ENCODE data around the gene IRX5. TPM values are rescaled to one million over a fixed set of nuclear protein-coding genes. Genes with fewer than 3 reads are reported as not detected.

IRX5 gene
- total RNA-seq, 1 experiment from 2014 or later = 6.7 TPM

DNA sequence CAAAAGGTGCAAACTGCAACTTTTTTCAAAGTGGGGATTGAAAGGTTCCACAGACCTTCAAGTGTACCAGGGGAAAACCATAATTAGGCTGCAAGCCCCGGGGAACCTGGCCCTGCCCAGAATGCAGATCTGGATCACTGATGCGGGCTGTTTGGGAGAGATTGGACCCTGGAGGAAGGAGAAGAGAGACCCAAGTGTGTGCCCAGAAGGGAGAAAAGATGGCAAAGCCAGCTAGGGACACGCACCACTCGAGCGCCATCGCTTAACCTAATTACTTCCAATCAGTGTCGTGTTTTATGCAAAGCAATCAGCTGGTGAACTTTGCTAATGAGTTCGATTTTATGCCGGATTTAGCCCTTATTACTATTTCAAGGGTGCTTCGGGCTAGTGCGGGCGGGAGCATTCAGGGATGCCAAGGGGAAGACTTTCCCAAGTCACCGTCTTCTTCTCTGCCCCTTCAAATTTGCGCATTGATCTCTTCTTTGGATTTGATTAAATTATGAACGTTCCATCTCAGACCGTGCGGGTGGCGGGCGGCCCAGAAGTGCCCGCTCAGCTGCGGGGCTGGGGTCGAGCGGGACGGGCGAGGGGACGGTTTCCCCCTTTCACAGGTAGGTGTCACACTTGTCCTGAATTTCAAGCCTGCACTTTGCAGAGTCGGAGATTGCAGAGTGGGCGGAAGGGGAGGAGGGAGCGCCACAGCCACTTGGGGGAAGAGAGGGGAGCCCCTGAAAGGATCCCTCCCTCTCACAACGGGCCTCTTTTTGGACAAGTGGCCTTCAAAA, 4.0 kb downstream of the IRX5 start:
- Histone ChIP-seq H3K4me1 (replicated peaks) (peaks cover 8% of the 10 kb centered on the region), H3K27ac (no peak overlapping the region), H3K27me3 (replicated peaks) (no peaks in the 10 kb centered on the region), H3K9me3 (replicated peaks) (no peaks in the 10 kb centered on the region), H3K36me3 (peaks cover 25% of the 10 kb centered on the region), H3K4me3 (no peak overlapping the region)
- DNase-seq (ENCODE audit: low read depth in 1 of 2, low spot score in 2 of 2) = no peak

- Histone ChIP-seq H3K27ac (no peak overlapping the region), H3K27me3 (replicated peaks) (no peaks in the 10 kb centered on the region), H3K4me3 (no peak overlapping the region), H3K4me1 (replicated peaks) (peaks cover 8% of the 10 kb centered on the region), H3K36me3 (peaks cover 25% of the 10 kb centered on the region), H3K9me3 (replicated peaks) (no peaks in the 10 kb centered on the region)
- no peak for DNase-seq (ENCODE audit: low read depth in 1 of 2, low spot score in 2 of 2)
Observed at GRCh38 chr16:54935266-54935968, 4.8 kb downstream of the IRX5 start.

- no peaks in the 10 kb centered on the region for H3K27me3 ChIP-seq (replicated peaks)
- H3K36me3 ChIP-seq = peaks cover 20% of the 10 kb centered on the region
- DNase-seq (ENCODE audit: low read depth in 1 of 2, low spot score in 2 of 2) = no peak
- H3K27ac ChIP-seq = no peak overlapping the region
- no peaks in the 10 kb centered on the region for H3K9me3 ChIP-seq (replicated peaks)
- H3K4me1 ChIP-seq (replicated peaks) = peaks cover 8% of the 10 kb centered on the region
- no peak overlapping the region for H3K4me3 ChIP-seq
Observed at GRCh38 chr16:54936201-54936978, 5.7 kb downstream of the IRX5 start.

GRCh38 chr16:54936979-54937670, 6.5 kb downstream of the IRX5 start:
- Histone ChIP-seq H3K36me3 (peaks cover 20% of the 10 kb centered on the region), H3K27ac (no peak overlapping the region), H3K27me3 (replicated peaks) (no peaks in the 10 kb centered on the region), H3K4me1 (replicated peaks) (peaks cover 2% of the 10 kb centered on the region), H3K9me3 (replicated peaks) (no peaks in the 10 kb centered on the region), H3K4me3 (no peak overlapping the region)
- no peak for DNase-seq (ENCODE audit: low read depth in 1 of 2, low spot score in 2 of 2)

DNA sequence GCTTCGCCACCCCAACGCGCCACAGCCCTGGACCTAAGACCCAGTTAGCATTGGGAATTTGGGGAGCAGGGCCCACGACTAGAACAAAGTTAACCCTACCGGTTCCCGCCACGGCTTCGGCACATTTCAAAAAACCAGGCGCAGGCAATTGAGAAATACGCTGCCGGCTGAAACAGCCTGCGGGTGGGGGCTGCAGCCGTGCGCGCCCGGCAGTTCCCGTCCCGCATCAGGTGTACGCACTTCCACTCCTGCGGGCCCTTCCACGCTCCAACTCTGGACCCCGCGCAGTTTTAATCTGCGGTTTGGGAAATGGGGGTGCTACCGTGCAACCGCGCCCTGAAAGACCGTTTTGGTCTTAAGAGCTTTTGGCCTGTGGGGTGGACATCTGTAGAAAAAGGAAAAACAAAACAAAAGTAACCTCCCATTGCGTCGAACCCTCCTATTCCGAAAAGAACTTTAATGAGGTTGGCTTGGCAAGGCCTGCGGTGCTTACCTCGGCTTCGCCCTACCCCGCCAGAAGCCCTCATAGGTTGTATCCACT, 7.1 kb downstream of the IRX5 start:
- Histone ChIP-seq H3K27ac (no peak overlapping the region), H3K9me3 (replicated peaks) (no peaks in the 10 kb centered on the region), H3K27me3 (replicated peaks) (no peaks in the 10 kb centered on the region), H3K4me1 (replicated peaks) (no peaks in the 10 kb centered on the region), H3K36me3 (peaks cover 13% of the 10 kb centered on the region), H3K4me3 (no peak overlapping the region)
- no peak for DNase-seq (ENCODE audit: low read depth in 1 of 2, low spot score in 2 of 2)

DNA sequence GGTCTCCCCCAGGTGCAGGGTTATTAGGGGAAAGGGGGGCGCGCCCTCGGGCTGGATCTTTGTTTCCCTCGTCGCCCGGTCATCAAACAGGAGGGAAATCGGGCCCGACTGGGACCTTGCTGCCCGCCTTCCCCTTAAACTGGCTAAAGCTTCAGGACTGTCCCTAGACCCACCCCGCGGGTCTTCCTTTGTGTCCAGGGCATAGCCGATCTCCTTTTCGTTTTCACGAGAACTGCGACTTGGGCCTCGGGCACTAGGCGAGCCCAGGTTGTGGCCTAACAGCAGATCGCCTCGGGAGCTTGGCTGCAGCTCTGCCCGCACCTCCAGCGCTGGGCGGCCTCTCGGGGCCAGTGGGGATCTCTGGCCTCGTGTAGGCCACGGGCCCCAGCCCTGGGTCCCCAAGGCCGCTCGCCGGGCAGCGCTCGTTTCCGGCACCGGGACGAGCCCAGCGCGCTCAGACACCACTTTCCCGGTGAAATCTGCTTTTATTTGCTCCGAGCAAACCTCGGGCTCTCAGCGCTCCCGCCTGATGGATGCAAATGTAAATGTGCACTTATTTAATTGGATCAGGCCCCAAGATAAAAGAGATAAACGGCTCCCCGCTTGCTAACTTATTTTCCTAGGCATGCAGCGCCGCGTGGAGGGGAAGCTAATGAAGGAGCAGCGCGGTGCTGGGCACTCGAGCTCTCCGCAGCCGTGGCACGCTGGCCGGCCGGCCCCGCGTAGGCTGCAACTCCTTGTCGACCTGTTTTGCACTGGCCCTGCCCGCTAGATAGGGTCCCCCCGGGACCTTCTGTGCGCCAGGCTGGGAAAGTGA, 7.8 kb downstream of the IRX5 start:
- H3K36me3 ChIP-seq = peaks cover 11% of the 10 kb centered on the region
- H3K27me3 ChIP-seq (replicated peaks) = no peaks in the 10 kb centered on the region
- no peak overlapping the region for H3K4me3 ChIP-seq
- H3K27ac ChIP-seq = no peak overlapping the region
- no peak for DNase-seq (ENCODE audit: low read depth in 1 of 2, low spot score in 2 of 2)
- H3K4me1 ChIP-seq (replicated peaks) = no peaks in the 10 kb centered on the region
- H3K9me3 ChIP-seq (replicated peaks) = no peaks in the 10 kb centered on the region

DNA sequence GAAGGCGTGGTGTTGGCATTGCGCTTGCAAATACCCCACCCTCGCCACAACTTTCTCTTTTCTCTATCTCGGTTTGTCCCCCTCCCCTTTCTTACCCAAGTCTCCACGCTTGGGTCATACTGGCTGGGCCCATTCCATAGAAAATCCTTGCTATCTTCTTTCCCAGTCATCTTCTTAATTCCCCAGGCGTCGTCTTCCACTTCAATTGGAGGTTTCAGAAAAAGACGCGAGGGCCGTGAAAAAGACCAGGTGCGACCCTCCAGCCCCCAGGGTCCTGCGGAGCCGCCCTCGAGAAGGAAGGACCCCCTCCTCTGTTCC, 8.3 kb downstream of the IRX5 start:
- Histone ChIP-seq H3K27ac (no peak overlapping the region), H3K9me3 (replicated peaks) (no peaks in the 10 kb centered on the region), H3K36me3 (peaks cover 6% of the 10 kb centered on the region), H3K27me3 (replicated peaks) (no peaks in the 10 kb centered on the region), H3K4me3 (no peak overlapping the region), H3K4me1 (replicated peaks) (no peaks in the 10 kb centered on the region)
- no peak for DNase-seq (ENCODE audit: low read depth in 1 of 2, low spot score in 2 of 2)

- H3K9me3 ChIP-seq (replicated peaks) = no peaks in the 10 kb centered on the region
- H3K27ac ChIP-seq = no peak overlapping the region
- H3K36me3 ChIP-seq = peaks cover under 1% of the 10 kb centered on the region; the same call in 1 of the 2 replicates
- DNase-seq (ENCODE audit: low read depth in 1 of 2, low spot score in 2 of 2) = no peak
- no peaks in the 10 kb centered on the region for H3K4me1 ChIP-seq (replicated peaks)
- H3K4me3 ChIP-seq = no peak overlapping the region
- no peaks in the 10 kb centered on the region for H3K27me3 ChIP-seq (replicated peaks)
Observed at GRCh38 chr16:54939510-54940278, 9.0 kb downstream of the IRX5 start.

DNA sequence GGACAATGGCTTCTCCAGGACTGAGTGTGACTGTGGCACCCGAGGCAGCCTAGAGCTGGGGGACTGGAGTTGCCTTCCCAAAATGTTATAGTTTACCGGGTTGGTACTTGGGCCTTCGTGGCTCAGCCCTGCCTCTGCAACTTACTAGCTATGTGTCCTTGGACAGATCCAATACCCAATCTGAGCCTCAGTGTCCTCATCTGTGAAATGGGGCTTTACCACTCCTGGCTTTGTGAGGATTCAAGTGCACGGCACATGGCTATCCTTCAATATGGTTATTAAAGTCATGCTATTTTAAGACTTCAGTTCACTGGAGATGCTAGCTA, 9.6 kb downstream of the IRX5 start:
- Histone ChIP-seq H3K27me3 (replicated peaks) (no peaks in the 10 kb centered on the region), H3K4me3 (no peak overlapping the region), H3K4me1 (replicated peaks) (no peaks in the 10 kb centered on the region), H3K36me3 (no peaks in the 10 kb centered on the region), H3K9me3 (replicated peaks) (no peaks in the 10 kb centered on the region), H3K27ac (no peak overlapping the region)
- DNase-seq (ENCODE audit: low read depth in 1 of 2, low spot score in 2 of 2) = no peak

- H3K36me3 ChIP-seq = no peaks in the 10 kb centered on the region
- H3K4me3 ChIP-seq = no peak overlapping the region
- DNase-seq (ENCODE audit: low read depth in 1 of 2, low spot score in 2 of 2) = no peak
- H3K9me3 ChIP-seq (replicated peaks) = no peaks in the 10 kb centered on the region
- no peak overlapping the region for H3K27ac ChIP-seq
- H3K27me3 ChIP-seq (replicated peaks) = no peaks in the 10 kb centered on the region
- H3K4me1 ChIP-seq (replicated peaks) = no peaks in the 10 kb centered on the region
Observed at GRCh38 chr16:54942353-54942943, 11.8 kb downstream of the IRX5 start.

DNA sequence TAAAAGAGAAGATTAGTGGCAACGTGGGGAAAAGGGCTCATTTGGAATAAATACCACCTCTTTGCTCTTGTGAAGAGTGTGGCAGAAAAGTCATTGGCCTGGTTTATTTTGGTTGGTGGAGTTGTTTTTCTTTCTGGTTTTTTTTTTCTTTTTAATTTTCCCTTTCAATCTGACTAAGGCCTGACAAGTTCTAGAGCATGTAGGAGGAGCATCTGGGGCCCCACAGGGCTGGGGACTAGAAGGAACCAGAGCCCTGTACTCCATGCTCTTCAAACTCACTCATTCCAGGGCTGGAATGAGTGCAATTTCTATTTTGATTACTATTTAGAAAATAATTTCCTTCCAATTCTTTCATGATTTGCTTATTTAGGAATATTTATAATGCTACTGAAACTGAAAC, 13.3 kb downstream of the IRX5 start:
- Histone ChIP-seq H3K9me3 (replicated peaks) (no peaks in the 10 kb centered on the region), H3K36me3 (no peaks in the 10 kb centered on the region), H3K27ac (no peak overlapping the region), H3K4me3 (no peak overlapping the region), H3K4me1 (replicated peaks) (no peaks in the 10 kb centered on the region), H3K27me3 (replicated peaks) (no peaks in the 10 kb centered on the region)
- DNase-seq (ENCODE audit: low read depth in 1 of 2, low spot score in 2 of 2) = peak in 1 of 2 experiments; percentile 6

GRCh38 chr16:54945063-54945462, 14.4 kb downstream of the IRX5 start:
- Histone ChIP-seq H3K4me1 (replicated peaks) (no peaks in the 10 kb centered on the region), H3K4me3 (no peak overlapping the region), H3K27ac (no peak overlapping the region), H3K36me3 (no peaks in the 10 kb centered on the region), H3K27me3 (replicated peaks) (no peaks in the 10 kb centered on the region), H3K9me3 (replicated peaks) (no peaks in the 10 kb centered on the region)
- DNase-seq (ENCODE audit: low read depth in 1 of 2, low spot score in 2 of 2) = peak in 1 of 2 experiments; percentile 19
